Measurements from ENCODE around the gene POU2AF2. TPM values are rescaled to one million over a fixed set of nuclear protein-coding genes. Genes with fewer than 3 reads are reported as not detected.

Gene POU2AF2
- total RNA-seq, 1 donor from 2014 or later = not detected

GRCh38 chr11:111331711-111332479 lies 86.4 kb downstream of the POU2AF2 start:
- no peak overlapping the region for H3K27ac Mint-ChIP-seq
- H3K4me1 Mint-ChIP-seq (ENCODE audit: low read depth) = peaks cover 26% of the 10 kb centered on the region
- H3K9me3 Mint-ChIP-seq (ENCODE audit: low read depth) = no peaks in the 10 kb centered on the region
- H3K36me3 Mint-ChIP-seq (ENCODE audit: insufficient read depth) = no peaks in the 10 kb centered on the region
- DNase-seq (ENCODE audit: low spot score, unreplicated experiment) = no peak
- H3K27me3 Mint-ChIP-seq = no peaks in the 10 kb centered on the region
- H3K4me3 Mint-ChIP-seq (ENCODE audit: low read depth) = no peak overlapping the region
- TF ChIP-seq CTCF (IDR thresholded peaks at IDR 0.05; ENCODE audit: unreplicated experiment) = no peak

- H3K9me3 Mint-ChIP-seq (ENCODE audit: low read depth) = peaks cover 5% of the 10 kb centered on the region
- H3K36me3 Mint-ChIP-seq (ENCODE audit: insufficient read depth) = peaks cover 2% of the 10 kb centered on the region
- TF ChIP-seq CTCF (IDR thresholded peaks at IDR 0.05; ENCODE audit: unreplicated experiment) = no peak
- H3K27me3 Mint-ChIP-seq = no peaks in the 10 kb centered on the region
- peaks cover 26% of the 10 kb centered on the region for H3K4me1 Mint-ChIP-seq (ENCODE audit: low read depth)
- H3K27ac Mint-ChIP-seq = peak overlapping the region; percentile 75
- H3K4me3 Mint-ChIP-seq (ENCODE audit: low read depth) = peak overlapping the region; percentile 32
- no peak for DNase-seq (ENCODE audit: low spot score, unreplicated experiment)
These were observed 89.3 kb downstream of the POU2AF2 start for GRCh38 chr11:111334532-111335502.

GRCh38 chr11:111335549-111335948 lies 90.0 kb downstream of the POU2AF2 start:
- no peak for TF ChIP-seq CTCF (IDR thresholded peaks at IDR 0.05; ENCODE audit: unreplicated experiment)
- Mint-ChIP-seq H3K27me3 (no peaks in the 10 kb centered on the region), H3K27ac (no peak overlapping the region), H3K4me3 (ENCODE audit: low read depth) (no peak overlapping the region), H3K36me3 (ENCODE audit: insufficient read depth) (peaks cover 2% of the 10 kb centered on the region), H3K9me3 (ENCODE audit: low read depth) (peaks cover 8% of the 10 kb centered on the region), H3K4me1 (ENCODE audit: low read depth) (peaks cover 26% of the 10 kb centered on the region)
- no peak for DNase-seq (ENCODE audit: low spot score, unreplicated experiment)

Other genes with a start within 250 kb of the POU2AF2 start
- gene POU2AF3, start 52.8 kb downstream of the POU2AF2 start, total RNA-seq = 3.4 and 4.2 TPM in 2 replicates
- 0.43 and 0.58 TPM in 2 replicates for gene POU2AF1, start 133.6 kb downstream of the POU2AF2 start, total RNA-seq